GM13976 (cell line): Measurements from ENCODE around the gene PATL1.

Source experiments
- DNase-seq: peaks from one replicate; pipeline ENCODE4 v3.0.0; 2012; ENCODE audit warnings: low spot score
- in situ Hi-C: fragments of 300-500 bp; cut with MboI; formaldehyde crosslinking; loops from one replicate; pipeline ENCODE4 v1.12.0; 2022; ENCODE audit warnings: low sequenced_read_pairs, mixed read lengths, inconsistent platforms; ENCODE audit not compliant: unreplicated experiment
- TF ChIP-seq, protein P1 (sequence below): IDR thresholded peaks from 2 replicates; pipeline ENCODE4 v1.5.1; 2012; ENCODE audit warnings: borderline replicate concordance, mild to moderate bottlenecking; ENCODE audit not compliant: insufficient read depth; ENCODE audit errors: extremely low read depth, missing control alignments, control extremely low read depth

The PATL1 gene

DNA sequence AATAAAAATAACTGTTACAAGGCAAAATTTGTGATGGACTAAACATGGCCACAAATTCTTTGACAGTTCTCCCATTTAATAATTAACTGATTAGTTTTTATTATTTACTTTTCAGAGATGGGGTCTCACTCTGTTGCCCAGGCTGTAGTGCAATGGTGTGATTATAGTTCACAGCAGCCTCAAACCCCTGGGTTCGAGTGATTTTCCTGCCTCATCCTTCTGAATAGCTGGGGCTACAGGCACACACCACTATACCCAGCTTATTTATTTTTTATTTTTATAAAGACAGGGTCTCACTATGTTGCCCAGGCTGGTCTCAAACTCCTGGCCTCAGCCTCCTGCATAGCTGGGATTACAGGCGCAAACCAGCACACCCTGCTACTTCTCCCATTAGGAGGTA is 4.5 kb upstream of the PATL1 start:
- TF ChIP-seq, protein P1, sequence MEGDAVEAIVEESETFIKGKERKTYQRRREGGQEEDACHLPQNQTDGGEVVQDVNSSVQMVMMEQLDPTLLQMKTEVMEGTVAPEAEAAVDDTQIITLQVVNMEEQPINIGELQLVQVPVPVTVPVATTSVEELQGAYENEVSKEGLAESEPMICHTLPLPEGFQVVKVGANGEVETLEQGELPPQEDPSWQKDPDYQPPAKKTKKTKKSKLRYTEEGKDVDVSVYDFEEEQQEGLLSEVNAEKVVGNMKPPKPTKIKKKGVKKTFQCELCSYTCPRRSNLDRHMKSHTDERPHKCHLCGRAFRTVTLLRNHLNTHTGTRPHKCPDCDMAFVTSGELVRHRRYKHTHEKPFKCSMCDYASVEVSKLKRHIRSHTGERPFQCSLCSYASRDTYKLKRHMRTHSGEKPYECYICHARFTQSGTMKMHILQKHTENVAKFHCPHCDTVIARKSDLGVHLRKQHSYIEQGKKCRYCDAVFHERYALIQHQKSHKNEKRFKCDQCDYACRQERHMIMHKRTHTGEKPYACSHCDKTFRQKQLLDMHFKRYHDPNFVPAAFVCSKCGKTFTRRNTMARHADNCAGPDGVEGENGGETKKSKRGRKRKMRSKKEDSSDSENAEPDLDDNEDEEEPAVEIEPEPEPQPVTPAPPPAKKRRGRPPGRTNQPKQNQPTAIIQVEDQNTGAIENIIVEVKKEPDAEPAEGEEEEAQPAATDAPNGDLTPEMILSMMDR, result no peak
- DNase-seq, result no peak
- in situ Hi-C loops, result no loop called here

DNA sequence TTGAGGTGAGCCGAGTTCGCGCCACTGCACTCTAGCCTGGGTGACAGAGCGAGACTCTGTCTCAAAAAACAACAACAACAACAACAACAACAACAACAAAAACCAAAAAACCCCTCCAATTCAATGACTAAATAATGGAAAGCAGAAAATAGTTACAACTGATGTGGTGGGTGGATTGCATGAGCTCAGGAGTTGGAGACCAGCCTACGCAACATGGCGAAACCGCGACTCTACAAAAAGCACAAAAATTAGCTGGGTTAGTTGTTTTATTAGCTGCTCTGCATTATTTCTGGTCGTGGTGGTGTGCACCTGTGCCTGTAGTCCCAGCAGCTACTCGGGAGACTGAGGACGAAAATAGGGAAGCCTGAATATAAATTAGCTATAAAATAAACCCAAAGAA is 2.6 kb upstream of the PATL1 start:
- no peak for DNase-seq
- TF ChIP-seq, protein P1, result no peak
- in situ Hi-C loops, result no loop called here

DNA sequence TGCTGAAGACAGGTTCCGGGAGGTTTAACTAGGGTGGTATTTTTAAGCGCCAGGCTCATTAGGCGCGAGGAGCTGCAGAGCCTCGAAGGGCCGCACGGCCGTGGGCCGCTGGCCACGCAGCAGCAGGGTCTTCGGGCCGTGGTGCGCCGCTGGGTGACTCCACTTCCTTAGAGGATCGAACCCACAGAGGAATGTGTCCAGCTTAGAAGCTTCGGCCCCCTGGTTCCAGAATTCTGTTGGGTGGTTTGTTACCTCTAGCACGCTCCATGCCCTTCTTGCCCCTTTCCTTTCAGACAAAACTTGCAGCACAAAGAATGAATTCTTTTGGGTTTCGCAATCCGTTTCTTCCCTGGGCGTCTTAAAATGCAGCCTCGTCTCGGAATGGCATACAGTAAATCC is 773 bp upstream of the PATL1 start:
- in situ Hi-C loops, result loop anchor here (10.0 kb wide), 1 partner anchor 115 kb away; no protein-coding TSS in a partner anchor
- TF ChIP-seq, protein P1, result no peak
- no peak for DNase-seq

DNA sequence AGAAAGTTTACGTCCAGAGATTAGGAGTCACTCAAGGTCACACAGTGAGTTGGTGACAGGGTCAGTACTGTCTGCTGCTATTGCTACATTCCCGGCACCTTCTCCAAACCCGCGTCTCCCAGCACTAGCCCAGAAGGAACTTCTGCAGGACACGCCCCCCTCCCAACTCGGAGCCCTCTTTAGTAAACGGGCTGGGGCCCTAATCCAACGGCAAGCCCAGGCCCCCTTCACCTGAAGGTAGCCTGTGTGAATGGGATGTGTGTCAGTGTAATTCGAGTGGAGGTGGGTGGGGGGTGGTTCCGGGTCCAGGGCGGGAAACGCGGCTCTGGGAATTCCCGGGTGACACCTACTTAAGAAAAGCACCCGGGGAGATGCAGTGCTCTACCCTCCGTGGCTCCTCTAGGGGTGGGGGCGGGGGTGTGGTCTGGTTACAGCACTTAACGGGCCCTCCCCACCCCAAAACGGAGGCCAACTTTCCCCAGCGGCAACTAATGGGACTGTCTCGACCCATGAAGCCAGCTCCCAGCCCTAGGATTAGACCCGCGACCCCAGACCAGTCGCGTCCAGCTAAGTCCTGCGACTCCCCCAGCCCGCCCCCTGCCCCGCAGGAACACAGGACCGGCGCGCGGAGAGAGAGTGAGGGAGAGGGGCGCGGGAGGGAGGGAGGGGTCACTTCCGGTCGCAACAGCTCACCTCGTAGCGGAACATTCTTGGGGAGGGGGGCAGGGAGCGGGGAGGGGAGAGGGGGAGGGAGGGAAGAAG is 468 bp downstream of the PATL1 start:
- DNase-seq, result peak; percentile 72
- in situ Hi-C loops, result loop anchor here (10.0 kb wide), 1 partner anchor 114 kb away; no protein-coding TSS in a partner anchor
- TF ChIP-seq, protein P1, result no peak

DNA sequence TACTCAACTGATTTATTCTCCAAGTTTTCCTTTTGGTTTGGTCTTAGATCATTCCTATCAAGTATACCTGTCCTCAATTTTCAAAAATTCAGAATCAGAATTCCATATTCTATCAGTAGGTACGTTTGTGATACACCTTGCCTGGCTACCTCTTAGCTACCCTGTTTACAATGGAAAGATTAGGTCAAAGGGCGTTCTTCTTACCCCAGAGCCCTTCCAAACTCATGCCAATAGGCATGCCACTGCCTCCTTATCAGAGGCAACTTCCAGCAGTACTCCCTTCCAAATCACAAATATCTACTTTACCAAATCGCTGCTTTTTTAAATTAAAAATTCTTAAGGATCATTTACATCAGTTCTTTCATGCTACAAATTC is 1.0 kb downstream of the PATL1 start:
- DNase-seq, result no peak
- TF ChIP-seq, protein P1, result no peak
- in situ Hi-C loops, result loop anchor here (10.0 kb wide), 1 partner anchor 113 kb away; no protein-coding TSS in a partner anchor

DNA sequence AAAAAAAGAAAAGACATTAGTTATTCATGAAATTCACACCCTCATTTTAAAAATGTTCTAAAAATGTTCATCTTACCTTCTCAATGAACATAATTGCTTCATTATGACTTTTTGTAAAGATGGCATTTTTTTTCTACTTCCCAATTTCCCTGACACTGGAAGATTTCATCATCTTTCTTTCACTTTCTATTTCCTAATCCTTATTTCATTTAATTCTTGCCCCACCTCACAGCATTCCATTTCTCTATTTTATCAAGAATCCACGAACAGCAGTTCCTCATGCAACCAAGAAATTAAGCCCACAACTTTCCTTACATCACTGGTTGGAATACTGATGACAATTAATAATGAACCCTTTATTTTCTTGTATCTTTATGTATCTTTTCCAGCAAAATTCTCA is 1.9 kb downstream of the PATL1 start:
- in situ Hi-C loops, result loop anchor here (10.0 kb wide), 1 partner anchor 112 kb away; no protein-coding TSS in a partner anchor
- no peak for DNase-seq
- TF ChIP-seq, protein P1, result no peak
